Measurements from ENCODE around the gene S100A2.

S100A2 gene

GRCh38 chr1:153565529-153566374, at the start of gene S100A2:
S100A2 (minus strand) TSS chr1:153565844; CDS start chr1:153563877, 1,967 bp downstream.
- DNase-seq, result peak; percentile 60

GRCh38 chr1:153615406-153615805, 49.8 kb upstream of the S100A2 start:
- no peak for DNase-seq

GRCh38 chr1:153614906-153615305, 49.3 kb upstream of the S100A2 start:
- DNase-seq, result no peak

- DNase-seq, result no peak
Observed at GRCh38 chr1:153614189-153614900, 48.7 kb upstream of the S100A2 start.

- DNase-seq, result no peak
Observed at GRCh38 chr1:153613406-153613805, 47.8 kb upstream of the S100A2 start.

- no peak for DNase-seq
Observed at GRCh38 chr1:153612755-153613331, 47.2 kb upstream of the S100A2 start, which contains the start of gene S100A16. S100A16 (minus strand) TSS chr1:153613137; CDS start chr1:153608151, 4,986 bp downstream.

GRCh38 chr1:153612111-153612754, 46.6 kb upstream of the S100A2 start:
- no peak for DNase-seq

GRCh38 chr1:153611356-153611755, 45.7 kb upstream of the S100A2 start:
- no peak for DNase-seq

GRCh38 chr1:153610811-153611301, 45.2 kb upstream of the S100A2 start:
- DNase-seq, result no peak

- DNase-seq, result no peak
Observed at GRCh38 chr1:153610334-153610733, 44.7 kb upstream of the S100A2 start.

- DNase-seq, result no peak
Observed at GRCh38 chr1:153609585-153609907, 43.9 kb upstream of the S100A2 start.

- DNase-seq, result no peak
Observed at GRCh38 chr1:153608742-153609584, 43.3 kb upstream of the S100A2 start.

- DNase-seq, result no peak
Observed at GRCh38 chr1:153608089-153608682, 42.5 kb upstream of the S100A2 start.

GRCh38 chr1:153607381-153607780, 41.7 kb upstream of the S100A2 start:
- no peak for DNase-seq

GRCh38 chr1:153606194-153606593, 40.5 kb upstream of the S100A2 start:
- DNase-seq, result no peak

GRCh38 chr1:153602749-153603148, 37.1 kb upstream of the S100A2 start:
- DNase-seq, result no peak

- no peak for DNase-seq
Observed at GRCh38 chr1:153599847-153600246, 34.2 kb upstream of the S100A2 start.

GRCh38 chr1:153598309-153599172, 32.9 kb upstream of the S100A2 start:
- no peak for DNase-seq

GRCh38 chr1:153597206-153597605, 31.6 kb upstream of the S100A2 start:
- no peak for DNase-seq

GRCh38 chr1:153592748-153593147, 27.1 kb upstream of the S100A2 start:
- no peak for DNase-seq

- DNase-seq, result no peak
Observed at GRCh38 chr1:153588482-153588881, 22.8 kb upstream of the S100A2 start.
